Mucosa of rectum (tissue), 2 donors: ENCODE measurements around the gene LY6G5C.

Experiments used
- H3K27ac ChIP-seq, 2 donors: one replicate each; pipeline ENCODE4 v1.7.0; 2013; ENCODE audit warnings: inconsistent platforms in 2 of 2, low read depth in 2 of 2, low read length in 2 of 2
- H3K27me3 ChIP-seq, 2 donors: one replicate each; pipeline ENCODE4 v1.7.0; 2013; ENCODE audit warnings: low read length in 2 of 2; ENCODE audit not compliant: control insufficient read depth in 2 of 2, insufficient read depth in 2 of 2
- H3K36me3 ChIP-seq, 2 donors: one replicate each; pipeline ENCODE4 v1.7.0; 2013; ENCODE audit warnings: low read length in 2 of 2; ENCODE audit not compliant: control insufficient read depth in 2 of 2, insufficient read depth in 2 of 2
- H3K4me1 ChIP-seq, 2 donors: one replicate each; pipeline ENCODE4 v1.7.0; 2013; ENCODE audit warnings: low read length in 2 of 2, mild to moderate bottlenecking in 1 of 2; ENCODE audit not compliant: control insufficient read depth in 2 of 2, insufficient read depth in 2 of 2
- H3K4me3 ChIP-seq, 2 donors: one replicate each; pipeline ENCODE4 v1.7.0; 2013; ENCODE audit warnings: low read length in 2 of 2
- H3K9ac ChIP-seq, 2 donors: one replicate each; pipeline ENCODE4 v1.7.0; 2013; ENCODE audit warnings: low read length in 2 of 2, low read depth in 1 of 2, mild to moderate bottlenecking in 1 of 2
- H3K9me3 ChIP-seq, 2 donors: one replicate each; pipeline ENCODE4 v1.7.0; 2013; ENCODE audit warnings: low read length in 2 of 2; ENCODE audit not compliant: control insufficient read depth in 2 of 2
- donor health status: healthy.
- donor health status: Normal muscosa, but diverticular disease.

LY6G5C gene

GRCh38 chr6:31680226-31681134 is at the start of gene LY6G5C:
LY6G5C (minus strand) TSS chr6:31681067; CDS start chr6:31680373, 694 bp downstream.
- Histone ChIP-seq H3K27ac (peak within 1 kb of the TSS; percentile 65 to 69), H3K36me3 (no peaks in the 10 kb centered on the region), H3K9me3 (no peaks in the 10 kb centered on the region), H3K9ac (peak within 1 kb of the TSS; percentile 75 to 78), H3K4me3 (peak within 1 kb of the TSS; percentile 66 to 81), H3K27me3 (no peaks in the 10 kb centered on the region), H3K4me1 (peaks cover 10 to 13% of the 10 kb centered on the region in 2 donors)

DNA sequence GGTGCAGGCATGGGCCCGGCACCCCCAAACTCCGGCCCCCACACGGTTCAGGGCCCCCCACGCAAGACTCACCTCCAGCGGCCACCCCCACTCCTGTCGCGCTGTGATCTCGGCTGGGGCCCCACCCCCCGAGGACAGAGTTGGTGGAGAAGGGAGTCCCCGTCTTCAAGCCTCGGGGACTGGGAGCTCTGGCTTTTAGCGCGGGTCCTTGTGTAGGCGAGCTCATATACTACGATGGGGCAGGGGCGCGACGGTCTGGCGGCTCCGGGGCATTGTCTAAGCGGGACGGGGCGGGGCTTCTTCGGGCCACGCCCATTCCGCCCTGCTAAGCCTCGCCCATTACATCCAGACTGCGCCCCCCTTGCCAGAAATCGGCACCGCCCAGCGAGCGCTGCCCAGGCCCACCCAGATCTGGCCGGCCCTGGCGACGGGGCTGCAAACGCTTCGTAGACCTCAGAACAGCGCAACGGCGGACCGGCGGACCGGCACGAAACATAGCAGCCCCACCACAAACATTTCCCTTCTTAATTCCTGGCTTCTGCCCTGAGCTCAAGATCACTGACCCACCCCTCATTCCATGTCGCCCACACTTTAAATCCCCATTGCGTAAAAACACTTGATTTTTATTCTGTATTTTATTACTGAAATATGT is 49.2 kb upstream of the LY6G5C start:
- H3K27ac ChIP-seq: peak overlapping the region; percentile 98
- H3K9me3 ChIP-seq: no peaks in the 10 kb centered on the region
- peak overlapping the region; percentile 78 to 84 for H3K9ac ChIP-seq
- H3K4me3 ChIP-seq: peak overlapping the region; percentile 84 to 93
- peaks cover 45 to 52% of the 10 kb centered on the region in 2 donors for H3K4me1 ChIP-seq
- H3K36me3 ChIP-seq: peaks cover 45 to 46% of the 10 kb centered on the region in 2 donors
- no peaks in the 10 kb centered on the region for H3K27me3 ChIP-seq

GRCh38 chr6:31729515-31729978 is 48.7 kb upstream of the LY6G5C start:
- Histone ChIP-seq H3K27me3 (no peaks in the 10 kb centered on the region), H3K9me3 (no peaks in the 10 kb centered on the region), H3K4me3 (peak overlapping the region; percentile 84 to 93), H3K4me1 (peaks cover 43 to 50% of the 10 kb centered on the region in 2 donors), H3K27ac (peak overlapping the region; percentile 98), H3K36me3 (peaks cover 45 to 46% of the 10 kb centered on the region in 2 donors), H3K9ac (peak overlapping the region; percentile 78 to 84)

DNA sequence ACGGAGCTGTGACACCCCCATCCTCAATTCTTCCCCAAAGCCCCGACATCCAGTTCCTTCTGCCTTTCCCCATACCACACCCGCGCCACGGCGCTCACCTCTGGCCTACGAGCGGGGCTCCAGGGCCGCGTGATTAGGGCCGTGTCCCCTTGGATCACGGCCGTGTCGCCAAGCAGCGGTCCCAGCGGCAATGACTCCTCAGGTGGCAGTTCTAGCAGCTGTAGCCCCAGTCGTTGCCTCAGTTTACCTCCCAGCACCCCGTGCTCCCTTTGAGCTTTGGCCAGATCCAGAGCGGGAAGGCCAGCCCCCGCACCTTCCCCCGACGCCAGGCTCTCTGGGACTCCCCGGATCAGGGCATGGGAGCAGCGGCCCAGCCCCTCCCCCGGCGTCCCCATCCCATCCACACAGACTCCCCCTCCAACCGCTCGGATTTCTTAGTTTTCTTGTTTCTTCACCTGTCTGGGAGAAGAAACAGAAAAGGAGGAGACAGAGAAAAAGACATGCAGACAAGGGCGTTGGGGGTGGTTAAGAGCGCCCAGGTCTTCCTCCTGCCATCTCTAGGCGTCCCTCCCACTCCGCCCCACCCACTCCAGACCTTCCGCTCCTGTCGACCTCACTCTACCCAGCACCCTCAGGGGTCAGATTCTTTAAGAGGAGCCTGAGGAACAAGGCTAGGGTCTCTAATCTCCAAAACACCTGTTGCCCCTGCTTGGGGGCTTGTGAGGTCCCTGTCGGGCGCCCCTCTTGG is 48.1 kb upstream of the LY6G5C start, which contains the start of gene DDAH2:
Gene DDAH2 (minus strand): TSS at position 533 of the 748 bp plus-strand sequence. CDS start 138 bp downstream, at position 395.
- H3K9me3 ChIP-seq: no peaks in the 10 kb centered on the region
- H3K4me1 ChIP-seq: peaks cover 37 to 44% of the 10 kb centered on the region in 2 donors
- H3K4me3 ChIP-seq: peak within 1 kb of the TSS; percentile 84 to 93
- H3K27me3 ChIP-seq: no peaks in the 10 kb centered on the region
- H3K36me3 ChIP-seq: peaks cover 41 to 42% of the 10 kb centered on the region in 2 donors
- H3K27ac ChIP-seq: peak within 1 kb of the TSS; percentile 98
- peak within 1 kb of the TSS; percentile 78 to 84 for H3K9ac ChIP-seq

- no peaks in the 10 kb centered on the region for H3K27me3 ChIP-seq
Measured at GRCh38 chr6:31727717-31728671, 47.1 kb upstream of the LY6G5C start.

DNA sequence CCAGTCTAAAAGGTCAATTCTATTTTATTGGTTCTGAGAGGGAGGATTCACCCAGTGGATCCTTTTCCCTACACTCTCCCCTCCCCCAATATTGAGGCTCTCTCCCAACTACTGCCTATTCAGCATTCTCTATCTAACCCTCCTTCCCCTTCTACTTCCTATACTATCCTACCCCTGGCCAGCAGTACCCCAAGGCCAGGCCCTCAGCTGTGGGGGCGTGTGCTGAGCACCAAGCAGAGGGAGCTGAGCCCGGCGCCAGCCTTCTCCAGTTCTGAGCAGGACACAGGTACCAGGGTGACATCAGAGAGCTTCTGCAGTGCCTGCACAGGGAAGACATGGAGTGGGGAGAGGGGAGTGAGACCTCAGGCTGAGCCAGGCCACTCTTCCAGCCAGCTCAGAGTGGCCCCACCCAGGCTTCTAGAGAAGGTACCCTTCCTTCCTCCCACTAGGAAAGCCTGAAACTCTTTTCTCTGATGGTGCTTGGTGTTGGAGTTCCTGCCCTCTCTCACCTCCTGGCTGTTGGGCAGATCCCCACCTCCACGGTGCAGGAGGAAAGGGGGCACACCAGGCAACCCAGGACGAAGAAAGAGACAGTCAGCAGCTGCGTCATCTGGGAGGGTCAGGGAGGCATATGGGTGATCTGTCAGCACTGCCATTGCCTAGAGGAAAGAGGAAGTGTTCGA is 46.3 kb upstream of the LY6G5C start:
- peak overlapping the region; percentile 17 to 37 for H3K4me3 ChIP-seq
- peaks cover 31 to 42% of the 10 kb centered on the region in 2 donors for H3K4me1 ChIP-seq
- no peaks in the 10 kb centered on the region for H3K9me3 ChIP-seq
- H3K9ac ChIP-seq: peak overlapping the region in 1 of 2 donors; percentile 13
- H3K36me3 ChIP-seq: peaks cover 27% of the 10 kb centered on the region in 2 donors
- H3K27ac ChIP-seq: peak overlapping the region; percentile 98
- no peaks in the 10 kb centered on the region for H3K27me3 ChIP-seq

More at GRCh38 chr6:31727717-31728671, 47.1 kb upstream of the LY6G5C start:
- peaks cover 31 to 32% of the 10 kb centered on the region in 2 donors for H3K36me3 ChIP-seq
- H3K9ac ChIP-seq: peak overlapping the region; percentile 78 to 84
- peaks cover 31 to 40% of the 10 kb centered on the region in 2 donors for H3K4me1 ChIP-seq
- H3K4me3 ChIP-seq: peak overlapping the region; percentile 84 to 93
- H3K27ac ChIP-seq: peak overlapping the region; percentile 98
- no peaks in the 10 kb centered on the region for H3K9me3 ChIP-seq

DNA sequence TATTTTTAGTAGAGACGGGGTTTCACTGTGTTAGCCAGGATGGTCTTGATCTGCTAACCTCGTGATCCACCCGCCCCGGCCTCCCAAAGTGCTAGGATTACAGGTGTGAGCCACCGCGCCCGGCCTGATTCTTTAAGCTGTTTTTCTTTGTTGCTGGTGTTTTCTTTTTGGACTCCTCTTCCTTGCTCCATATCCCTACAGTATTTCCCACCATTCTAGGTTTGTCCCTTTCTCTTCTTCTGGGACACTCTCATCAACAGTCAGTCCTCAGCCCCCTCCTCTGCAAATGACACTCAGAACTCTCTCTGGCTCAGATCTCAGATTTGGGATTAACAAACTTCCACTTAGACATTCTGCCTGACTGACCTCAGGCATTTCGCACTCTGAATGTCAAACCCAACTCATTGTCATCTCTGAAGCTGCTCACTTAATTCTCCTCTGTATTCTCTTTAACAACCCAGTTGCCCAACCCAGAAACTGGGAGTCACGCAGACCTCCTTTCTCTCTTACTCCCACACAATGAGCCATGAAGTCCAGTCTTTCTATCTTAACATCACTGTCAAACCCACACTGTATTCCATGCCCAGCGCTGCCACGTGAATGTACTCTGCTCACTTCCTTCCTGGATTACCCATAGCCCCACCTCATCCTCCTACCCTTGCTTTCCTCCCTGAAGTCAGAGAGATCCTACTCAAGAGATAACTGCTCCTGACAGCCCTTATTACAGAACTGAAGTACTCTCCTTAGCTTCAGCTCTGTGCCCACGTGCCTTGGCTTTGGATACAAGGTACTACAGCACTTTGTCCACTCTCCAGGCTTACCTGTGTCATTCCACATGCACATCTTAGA is 44.9 kb upstream of the LY6G5C start:
- Histone ChIP-seq H3K4me3 (no peak overlapping the region), H3K36me3 (peaks cover 15 to 18% of the 10 kb centered on the region in 2 donors), H3K9ac (no peak overlapping the region), H3K4me1 (peaks cover 33 to 44% of the 10 kb centered on the region in 2 donors), H3K27me3 (no peaks in the 10 kb centered on the region), H3K9me3 (no peaks in the 10 kb centered on the region), H3K27ac (peak overlapping the region; percentile 98)

DNA sequence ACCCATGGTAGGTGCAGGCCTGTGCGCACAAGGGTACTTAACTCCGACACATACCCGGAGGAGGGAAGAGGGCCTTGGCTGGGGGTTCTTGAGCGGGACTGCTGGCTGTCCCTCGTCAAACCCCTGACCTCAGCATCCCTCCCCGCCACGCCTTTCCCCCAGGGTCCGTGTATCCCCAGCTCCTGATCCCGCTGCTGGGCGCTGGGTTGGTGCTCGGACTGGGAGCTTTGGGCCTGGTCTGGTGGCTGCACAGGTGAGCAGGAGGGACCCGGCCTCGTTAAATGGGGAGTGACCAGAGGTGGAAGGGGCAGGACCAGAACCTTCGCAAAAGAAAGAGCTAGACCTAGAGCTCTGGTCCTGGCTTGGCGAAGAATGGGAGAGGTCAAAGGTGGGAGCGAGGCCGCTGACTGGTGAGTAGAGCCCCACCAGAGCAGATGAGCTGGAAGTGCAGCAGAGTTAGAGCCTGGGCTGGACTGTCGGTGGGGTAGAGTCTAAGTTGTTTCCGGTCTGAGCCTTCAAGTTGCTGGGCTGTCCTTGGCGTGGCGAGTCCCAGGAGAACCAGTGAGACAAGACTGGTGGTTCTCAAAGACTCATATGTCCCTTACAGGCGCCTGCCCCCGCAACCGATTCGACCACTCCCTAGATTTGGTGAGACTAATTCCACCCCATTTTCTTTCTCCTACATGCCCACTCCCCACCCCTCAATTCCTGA is 43.3 kb upstream of the LY6G5C start:
- no peaks in the 10 kb centered on the region for H3K27me3 ChIP-seq
- peaks cover 12 to 16% of the 10 kb centered on the region in 2 donors for H3K36me3 ChIP-seq
- H3K9ac ChIP-seq: no peak overlapping the region
- peaks cover 28 to 45% of the 10 kb centered on the region in 2 donors for H3K4me1 ChIP-seq
- H3K9me3 ChIP-seq: no peaks in the 10 kb centered on the region
- no peak overlapping the region for H3K4me3 ChIP-seq
- H3K27ac ChIP-seq: no peak overlapping the region
